ENCODE data around the gene PCBP4.

DNA sequence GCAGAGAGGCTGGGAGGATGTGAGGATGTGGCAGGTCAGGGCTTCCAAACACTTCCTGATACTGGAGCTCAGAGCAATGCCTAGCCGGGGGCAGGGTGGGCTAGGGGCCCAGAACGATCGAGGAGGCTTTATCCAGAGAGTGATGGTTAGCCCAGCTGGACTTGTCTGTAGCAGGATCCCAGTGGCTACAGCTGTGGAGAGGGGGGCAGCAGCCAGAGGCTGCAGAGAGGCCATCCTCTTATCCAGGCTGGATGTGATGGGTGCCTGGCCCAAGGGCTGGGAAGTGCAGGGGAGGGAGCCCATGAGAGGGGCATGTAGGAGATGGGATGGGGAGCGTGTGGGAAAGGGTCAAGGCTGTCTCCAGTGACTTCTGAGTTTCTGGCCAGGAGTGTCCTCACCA is 20.5 kb downstream of the PCBP4 start:
- TF ChIP-seq, protein P1, sequence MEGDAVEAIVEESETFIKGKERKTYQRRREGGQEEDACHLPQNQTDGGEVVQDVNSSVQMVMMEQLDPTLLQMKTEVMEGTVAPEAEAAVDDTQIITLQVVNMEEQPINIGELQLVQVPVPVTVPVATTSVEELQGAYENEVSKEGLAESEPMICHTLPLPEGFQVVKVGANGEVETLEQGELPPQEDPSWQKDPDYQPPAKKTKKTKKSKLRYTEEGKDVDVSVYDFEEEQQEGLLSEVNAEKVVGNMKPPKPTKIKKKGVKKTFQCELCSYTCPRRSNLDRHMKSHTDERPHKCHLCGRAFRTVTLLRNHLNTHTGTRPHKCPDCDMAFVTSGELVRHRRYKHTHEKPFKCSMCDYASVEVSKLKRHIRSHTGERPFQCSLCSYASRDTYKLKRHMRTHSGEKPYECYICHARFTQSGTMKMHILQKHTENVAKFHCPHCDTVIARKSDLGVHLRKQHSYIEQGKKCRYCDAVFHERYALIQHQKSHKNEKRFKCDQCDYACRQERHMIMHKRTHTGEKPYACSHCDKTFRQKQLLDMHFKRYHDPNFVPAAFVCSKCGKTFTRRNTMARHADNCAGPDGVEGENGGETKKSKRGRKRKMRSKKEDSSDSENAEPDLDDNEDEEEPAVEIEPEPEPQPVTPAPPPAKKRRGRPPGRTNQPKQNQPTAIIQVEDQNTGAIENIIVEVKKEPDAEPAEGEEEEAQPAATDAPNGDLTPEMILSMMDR (IDR thresholded peaks at IDR 0.05; ENCODE audit: low read depth, low read length, poor library complexity, severe bottlenecking), result no peak
- TF ChIP-seq EZH2phosphoT487 (IDR thresholded peaks at IDR 0.05; ENCODE audit: borderline replicate concordance, low read length), result no peak

All from DOHH2 (cell line).